Neuron (in vitro differentiated cells): Measurements from ENCODE around the gene ACSL6.

Source experiments
- H2AFZ ChIP-seq: one replicate; pipeline ENCODE4 v1.6.1; 2013; ENCODE audit warnings: low read depth, mild to moderate bottlenecking, inconsistent platforms, low read length, moderate library complexity
- H3K27me3 ChIP-seq: one replicate; pipeline ENCODE4 v1.6.1; 2013; ENCODE audit warnings: low read length; ENCODE audit not compliant: insufficient read depth
- H3K36me3 ChIP-seq: one replicate; pipeline ENCODE4 v1.6.1; 2013; ENCODE audit warnings: low read length; ENCODE audit not compliant: insufficient read depth
- H3K4me1 ChIP-seq: one replicate; pipeline ENCODE4 v1.6.1; 2013; ENCODE audit warnings: low read length; ENCODE audit not compliant: insufficient read depth
- H3K4me3 ChIP-seq: 2 replicates; pipeline ENCODE4 v1.5.1; 2013; ENCODE audit warnings: mild to moderate bottlenecking, low read length, moderate library complexity
- H3K9me3 ChIP-seq: one replicate; pipeline ENCODE4 v1.6.1; 2013; ENCODE audit warnings: low read length

ACSL6 gene

DNA sequence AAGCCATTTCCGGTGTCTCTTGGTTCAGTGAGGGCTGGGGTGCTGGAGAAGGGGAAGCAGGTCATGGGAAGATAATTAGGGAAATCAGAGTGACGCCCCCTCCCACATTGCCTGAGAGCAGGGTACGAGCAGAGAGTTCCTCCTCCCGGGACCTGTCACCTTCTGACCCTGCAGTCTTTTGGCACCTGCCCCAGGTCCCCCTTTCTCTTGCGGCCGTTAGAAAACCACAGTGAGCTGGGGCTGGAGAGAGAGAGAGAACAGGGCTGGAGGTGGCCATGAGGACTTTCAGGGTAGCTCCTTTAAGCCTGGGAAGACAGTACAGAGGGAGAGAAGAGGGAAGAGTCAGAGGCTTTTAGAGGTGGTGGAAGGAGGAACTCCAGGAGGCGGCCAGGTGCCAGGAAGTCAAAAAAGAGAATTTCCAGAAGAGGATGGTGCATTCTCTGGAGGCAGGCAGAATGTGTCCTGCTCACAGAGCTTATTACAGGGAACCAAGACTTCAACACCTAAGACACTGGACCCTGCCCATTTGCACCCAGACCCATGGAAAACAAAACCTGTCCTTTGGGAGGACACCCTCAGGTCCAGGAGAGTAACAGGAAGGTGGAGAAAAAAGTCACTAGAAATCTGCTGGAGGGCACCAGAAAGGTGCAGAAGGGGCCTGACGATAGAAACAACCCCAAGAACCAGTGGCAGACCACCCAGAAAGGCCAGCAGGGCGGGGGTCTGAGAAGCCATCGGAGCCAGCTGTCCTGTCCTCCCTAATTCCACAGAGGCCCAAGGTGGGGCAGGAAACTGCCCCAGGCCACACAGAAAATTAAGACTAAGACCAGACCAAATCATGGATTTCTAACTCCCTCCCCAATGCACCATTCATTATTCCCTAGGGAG, 6.5 kb upstream of the ACSL6 start:
- H3K4me1 ChIP-seq, result no peaks in the 10 kb centered on the region
- H3K9me3 ChIP-seq, result no peaks in the 10 kb centered on the region
- H2AFZ ChIP-seq, result no peak overlapping the region
- no peaks in the 10 kb centered on the region for H3K36me3 ChIP-seq
- peaks cover 8% of the 10 kb centered on the region for H3K27me3 ChIP-seq
- H3K4me3 ChIP-seq, result no peak overlapping the region

DNA sequence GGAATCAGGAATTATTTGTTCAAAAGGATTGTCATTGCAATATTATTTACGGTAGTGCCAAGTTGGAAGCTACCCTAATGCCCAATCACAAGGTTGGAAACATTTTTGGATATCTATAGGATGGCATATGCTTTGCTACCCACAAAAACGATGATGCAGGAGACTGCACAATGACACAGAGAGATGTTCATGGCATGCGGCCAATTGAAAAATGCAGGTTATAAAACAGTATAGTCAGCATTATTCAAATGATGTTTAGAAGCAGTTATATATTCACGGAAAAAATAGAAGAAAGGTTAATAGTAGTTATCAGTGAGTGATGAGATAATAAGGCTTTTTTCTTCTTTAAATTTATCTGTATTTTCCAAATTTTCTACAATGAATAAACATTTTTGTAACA, 5.9 kb upstream of the ACSL6 start:
- H2AFZ ChIP-seq, result no peak overlapping the region
- H3K4me3 ChIP-seq, result no peak overlapping the region
- no peaks in the 10 kb centered on the region for H3K36me3 ChIP-seq
- H3K4me1 ChIP-seq, result no peaks in the 10 kb centered on the region
- peaks cover 13% of the 10 kb centered on the region for H3K27me3 ChIP-seq
- H3K9me3 ChIP-seq, result no peaks in the 10 kb centered on the region

DNA sequence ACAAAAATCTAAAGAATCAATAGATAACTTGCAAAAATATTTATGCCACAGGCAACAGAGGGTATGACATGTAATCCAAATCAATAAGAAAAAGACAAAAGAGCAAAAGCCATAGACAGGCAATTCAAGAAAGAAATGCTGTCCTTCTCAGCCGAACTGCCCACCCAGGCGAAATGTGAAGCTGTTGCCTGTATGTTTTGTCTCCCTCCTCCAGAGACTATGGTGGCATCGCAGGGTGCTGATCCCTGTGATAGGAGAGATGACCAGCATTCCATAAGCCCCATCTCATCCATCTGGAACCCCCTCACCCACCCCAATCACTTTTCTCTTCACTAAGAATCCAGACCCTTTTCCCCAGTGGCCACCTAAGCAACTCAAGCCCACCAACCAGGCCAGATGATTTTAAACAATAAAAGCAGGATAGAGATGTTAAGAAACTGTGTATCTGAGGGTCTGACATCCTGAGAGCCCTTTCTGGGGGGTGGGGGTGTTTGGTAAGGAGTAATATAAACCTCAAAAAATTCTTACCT, 5.3 kb upstream of the ACSL6 start:
- H3K4me1 ChIP-seq, result peaks cover 3% of the 10 kb centered on the region
- no peak overlapping the region for H3K4me3 ChIP-seq
- H3K36me3 ChIP-seq, result no peaks in the 10 kb centered on the region
- H2AFZ ChIP-seq, result no peak overlapping the region
- H3K9me3 ChIP-seq, result no peaks in the 10 kb centered on the region
- H3K27me3 ChIP-seq, result peaks cover 19% of the 10 kb centered on the region

DNA sequence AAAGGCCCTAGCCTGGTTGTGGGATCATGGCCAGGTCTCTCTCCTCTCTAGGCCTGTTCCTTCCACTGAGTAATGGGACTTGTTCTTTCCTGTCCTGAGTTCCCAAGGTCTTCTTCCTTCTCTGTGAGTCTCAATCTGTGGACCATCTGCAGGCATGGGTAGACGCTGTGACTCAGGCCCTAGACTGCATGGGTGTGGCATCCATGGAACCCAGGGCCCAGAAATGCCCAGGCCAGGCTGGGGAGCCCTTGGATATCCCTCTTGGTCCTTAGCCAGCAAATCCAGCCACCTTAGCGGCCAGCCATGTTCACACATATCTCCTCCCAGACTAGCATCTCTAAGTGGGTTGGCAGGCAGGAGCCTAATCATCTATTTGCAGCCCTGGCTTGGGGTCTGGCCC, 2.3 kb upstream of the ACSL6 start:
- no peak overlapping the region for H2AFZ ChIP-seq
- no peak overlapping the region for H3K4me3 ChIP-seq
- no peaks in the 10 kb centered on the region for H3K9me3 ChIP-seq
- peaks cover 41% of the 10 kb centered on the region for H3K27me3 ChIP-seq
- H3K4me1 ChIP-seq, result peaks cover 10% of the 10 kb centered on the region
- H3K36me3 ChIP-seq, result no peaks in the 10 kb centered on the region

DNA sequence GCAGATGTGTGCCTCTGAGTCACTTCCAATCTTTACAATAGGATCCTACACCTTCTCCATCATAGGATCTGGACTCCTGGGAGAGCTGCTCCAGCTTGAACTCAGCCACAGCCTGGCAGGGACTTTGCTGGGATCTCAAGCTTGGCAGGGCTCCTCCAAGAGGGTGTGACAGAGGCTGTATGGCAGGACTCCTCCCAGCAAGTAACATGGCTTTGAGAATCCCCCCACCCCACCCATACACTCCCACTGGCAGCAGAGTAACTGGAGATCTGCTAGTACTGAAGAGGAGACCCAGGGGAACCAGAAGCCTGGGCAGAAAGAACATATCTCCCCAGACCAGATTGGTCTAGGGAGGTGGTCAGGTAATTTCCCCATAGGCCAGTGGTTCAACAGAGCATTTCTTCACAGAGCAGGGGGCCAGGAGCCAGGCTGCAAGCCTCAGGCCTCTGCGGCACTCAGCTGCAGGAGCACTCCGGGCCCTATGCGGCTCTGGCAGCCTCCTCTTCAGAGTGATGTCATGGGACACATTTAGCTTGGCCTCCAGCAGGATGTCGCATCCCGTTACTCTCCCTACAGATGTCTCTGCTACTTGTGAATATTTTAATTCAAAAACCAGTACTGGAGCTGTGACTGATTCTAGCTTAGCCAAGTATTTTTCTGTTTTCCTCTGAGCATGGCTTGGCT, 1.7 kb upstream of the ACSL6 start:
- peaks cover 41% of the 10 kb centered on the region for H3K27me3 ChIP-seq
- H3K9me3 ChIP-seq, result no peaks in the 10 kb centered on the region
- H2AFZ ChIP-seq, result no peak overlapping the region

DNA sequence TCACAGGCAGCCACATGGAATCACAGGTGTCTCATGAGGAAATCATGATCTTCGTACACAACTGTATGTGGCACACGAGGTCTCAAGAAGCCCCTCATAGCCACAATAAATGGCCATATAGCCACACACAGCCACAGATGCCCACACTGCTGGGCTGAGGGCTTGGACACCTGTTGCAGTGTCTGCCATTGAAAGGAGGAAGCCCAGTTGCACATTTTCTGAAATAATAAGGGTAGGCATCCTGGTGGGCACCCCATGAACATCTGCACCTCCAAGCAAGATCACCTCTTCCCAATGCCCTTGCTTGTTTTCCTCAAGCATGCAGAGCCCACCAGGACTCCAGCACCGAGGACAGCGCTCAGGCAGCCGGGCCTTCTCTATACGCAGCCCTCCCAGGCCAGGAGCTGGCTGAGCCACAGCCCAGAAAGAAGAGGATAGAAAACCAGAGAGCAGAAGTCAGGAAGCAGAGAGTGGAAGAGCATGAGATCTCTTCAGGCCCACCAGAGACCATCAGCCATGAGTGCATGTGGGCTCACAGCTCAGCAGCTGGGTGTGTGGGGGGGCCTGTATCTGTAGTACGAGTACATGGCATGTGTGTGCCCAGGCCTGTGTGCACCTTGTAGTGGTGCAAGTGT, 1.0 kb upstream of the ACSL6 start:
- H3K36me3 ChIP-seq, result no peaks in the 10 kb centered on the region
- no peak overlapping the region for H2AFZ ChIP-seq
- H3K4me1 ChIP-seq, result peaks cover 10% of the 10 kb centered on the region
- H3K27me3 ChIP-seq, result peaks cover 41% of the 10 kb centered on the region
- H3K4me3 ChIP-seq, result peak overlapping the region; percentile 51
- no peaks in the 10 kb centered on the region for H3K9me3 ChIP-seq

More for the DNA sequence above, 1.7 kb upstream of the ACSL6 start:
- Histone ChIP-seq H3K36me3 (no peaks in the 10 kb centered on the region), H3K4me1 (peaks cover 10% of the 10 kb centered on the region), H3K4me3 (no peak overlapping the region)

DNA sequence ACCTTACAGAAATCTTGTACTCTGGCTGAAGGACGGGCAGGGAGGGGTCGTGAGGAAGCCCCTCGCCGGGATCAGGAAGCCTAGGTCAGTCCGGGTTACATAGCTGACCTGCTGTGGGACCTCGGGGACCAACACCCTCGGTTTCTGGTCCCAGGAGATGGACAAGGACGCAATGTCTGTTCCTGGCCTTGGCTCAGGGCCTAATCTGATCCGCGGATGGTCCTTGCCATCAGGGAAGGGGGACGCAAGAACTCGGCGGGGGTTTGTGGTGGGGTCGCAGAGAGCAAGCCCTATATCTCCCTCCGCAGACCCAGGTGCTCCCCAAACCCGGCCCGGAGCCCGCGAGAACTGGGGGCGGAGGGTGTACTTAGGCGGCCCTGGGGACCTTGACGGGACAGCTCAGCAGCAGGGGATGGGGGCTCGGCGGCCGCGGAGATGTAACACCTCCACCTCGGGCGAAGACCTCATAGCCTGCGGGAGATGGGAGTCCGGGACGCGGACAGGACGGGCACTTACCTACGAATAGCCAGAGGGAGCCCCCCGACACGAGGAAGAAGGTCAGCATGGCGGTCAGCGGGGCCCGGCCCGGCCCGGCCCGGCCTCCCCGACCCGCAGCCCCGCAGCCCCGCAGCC, 353 bp downstream of the ACSL6 start:
- Histone ChIP-seq H3K9me3 (no peaks in the 10 kb centered on the region), H3K27me3 (peaks cover 41% of the 10 kb centered on the region), H3K4me3 (peak overlapping the region; percentile 51), H3K36me3 (no peaks in the 10 kb centered on the region), H2AFZ (peak overlapping the region; percentile 91), H3K4me1 (peaks cover 10% of the 10 kb centered on the region)

DNA sequence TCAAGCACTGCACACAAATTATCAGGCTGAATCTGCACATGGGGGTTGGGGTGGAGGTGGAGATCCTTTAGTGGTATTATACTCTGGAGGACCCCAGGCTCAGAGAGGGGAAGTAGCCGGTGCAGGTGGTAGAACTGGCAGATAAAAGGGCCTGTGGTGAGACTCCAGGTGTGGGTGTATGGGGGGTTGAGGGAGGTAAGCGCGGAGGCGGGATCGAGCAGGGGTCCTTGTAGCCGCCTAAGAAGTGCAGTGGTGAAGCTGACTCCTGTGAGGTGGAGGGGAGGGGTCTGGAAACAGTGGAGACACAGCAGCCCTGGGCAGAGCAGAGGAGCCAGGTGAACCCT, 841 bp downstream of the ACSL6 start:
- H3K4me1 ChIP-seq, result peaks cover 10% of the 10 kb centered on the region
- H3K27me3 ChIP-seq, result peaks cover 41% of the 10 kb centered on the region
- peak overlapping the region; percentile 51 for H3K4me3 ChIP-seq
- H3K36me3 ChIP-seq, result no peaks in the 10 kb centered on the region
- no peaks in the 10 kb centered on the region for H3K9me3 ChIP-seq
- no peak overlapping the region for H2AFZ ChIP-seq

DNA sequence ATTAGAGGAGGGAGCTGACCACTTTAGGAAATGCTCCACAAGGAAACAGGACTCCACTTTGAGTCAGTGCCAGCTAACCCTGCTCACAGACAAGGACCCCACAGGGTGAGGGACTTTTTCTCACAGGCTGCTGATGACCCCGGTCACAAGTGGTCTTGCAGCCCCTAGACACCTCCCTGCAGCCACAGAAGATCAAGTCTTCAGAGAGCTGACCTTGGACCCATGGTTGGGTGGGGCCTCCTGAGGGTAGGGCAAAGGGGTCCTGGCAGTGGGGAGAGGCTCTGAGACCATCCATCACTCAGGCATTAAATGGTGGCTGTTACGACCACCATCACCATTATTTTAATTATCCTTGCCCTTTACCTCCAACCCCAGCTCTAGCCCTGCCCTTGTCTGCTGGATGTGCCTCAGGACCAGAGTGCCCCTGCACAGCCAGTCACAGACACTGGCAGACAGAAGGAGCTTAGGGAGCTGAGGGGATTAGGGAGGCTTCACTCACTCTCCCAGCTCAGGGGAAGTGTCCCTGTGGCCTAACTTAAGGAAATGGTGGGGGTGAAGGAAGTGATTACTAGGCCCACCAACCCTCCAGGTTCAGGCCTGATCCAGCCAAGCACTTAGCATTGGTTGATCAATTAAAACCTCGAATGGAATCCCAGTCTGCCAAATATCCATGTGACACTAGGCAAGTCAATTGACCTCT, 1.6 kb downstream of the ACSL6 start:
- Histone ChIP-seq H3K4me3 (no peak overlapping the region), H3K27me3 (peaks cover 41% of the 10 kb centered on the region)

DNA sequence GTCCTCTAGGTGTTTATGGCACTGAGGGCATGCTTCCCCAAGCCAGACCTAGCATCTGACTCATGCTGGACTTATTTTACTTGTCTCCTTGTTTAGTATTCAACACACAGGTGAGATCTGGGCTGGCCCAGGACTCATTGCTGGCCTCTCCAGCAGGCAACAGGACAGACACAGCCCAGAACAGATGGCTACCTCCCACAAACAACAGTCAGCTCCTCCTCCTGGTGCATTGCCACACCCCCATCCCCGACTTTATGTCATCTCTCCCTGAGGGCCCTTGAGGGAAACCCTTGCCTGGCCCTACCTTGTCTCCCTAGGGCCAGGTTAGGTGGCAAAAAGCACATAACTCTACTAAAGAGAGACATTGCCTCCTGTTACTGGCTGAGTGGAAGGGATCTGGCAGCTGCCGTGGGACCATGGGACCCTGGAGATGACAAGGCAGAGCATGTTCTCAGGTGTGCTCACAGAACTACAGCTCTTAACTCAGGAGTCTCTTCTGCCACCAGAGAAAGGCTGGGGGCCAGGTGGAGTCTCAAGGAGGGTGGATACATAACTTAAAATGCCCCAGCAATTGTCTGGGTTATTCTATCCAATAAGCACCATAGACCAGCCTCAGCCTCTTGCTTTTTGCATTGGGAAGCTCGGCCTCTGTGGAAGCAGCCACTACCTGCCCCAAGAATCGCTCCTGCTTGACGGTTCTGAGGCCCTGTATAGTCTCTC, 2.3 kb downstream of the ACSL6 start:
- Histone ChIP-seq H3K27me3 (peaks cover 41% of the 10 kb centered on the region), H3K4me3 (no peak overlapping the region), H3K36me3 (no peaks in the 10 kb centered on the region), H3K9me3 (no peaks in the 10 kb centered on the region), H2AFZ (no peak overlapping the region), H3K4me1 (peaks cover 10% of the 10 kb centered on the region)

More for the DNA sequence above, 1.6 kb downstream of the ACSL6 start:
- H3K36me3 ChIP-seq, result no peaks in the 10 kb centered on the region
- H2AFZ ChIP-seq, result no peak overlapping the region
- H3K4me1 ChIP-seq, result peaks cover 10% of the 10 kb centered on the region
- no peaks in the 10 kb centered on the region for H3K9me3 ChIP-seq

DNA sequence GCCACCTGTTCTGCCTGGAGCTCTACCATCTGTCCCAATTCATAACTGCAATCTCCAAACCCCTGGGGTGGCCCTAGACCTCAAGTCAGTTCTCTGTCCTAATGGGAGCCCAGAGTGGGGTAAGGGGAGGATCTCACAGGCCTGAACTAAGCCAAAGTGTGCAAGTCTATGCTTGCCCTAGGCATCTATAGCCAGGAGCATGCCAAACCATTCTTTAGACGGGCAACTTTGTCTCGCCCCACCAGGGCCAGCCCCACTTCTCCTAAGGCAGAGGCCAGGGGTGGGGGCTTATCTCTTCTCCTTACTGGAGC, 3.3 kb downstream of the ACSL6 start:
- Histone ChIP-seq H2AFZ (no peak overlapping the region), H3K4me3 (no peak overlapping the region)

More for the DNA sequence above, 3.3 kb downstream of the ACSL6 start:
- Histone ChIP-seq H3K4me1 (peaks cover 18% of the 10 kb centered on the region), H3K9me3 (no peaks in the 10 kb centered on the region), H3K36me3 (no peaks in the 10 kb centered on the region), H3K27me3 (peaks cover 39% of the 10 kb centered on the region)
